ENCODE data around the gene COMMD4.
"Not testable (repeated sequence)": the region's sequence is repeated elsewhere in the genome, so short reads cannot be mapped to it uniquely, and the experiment has no call there.

DNA sequence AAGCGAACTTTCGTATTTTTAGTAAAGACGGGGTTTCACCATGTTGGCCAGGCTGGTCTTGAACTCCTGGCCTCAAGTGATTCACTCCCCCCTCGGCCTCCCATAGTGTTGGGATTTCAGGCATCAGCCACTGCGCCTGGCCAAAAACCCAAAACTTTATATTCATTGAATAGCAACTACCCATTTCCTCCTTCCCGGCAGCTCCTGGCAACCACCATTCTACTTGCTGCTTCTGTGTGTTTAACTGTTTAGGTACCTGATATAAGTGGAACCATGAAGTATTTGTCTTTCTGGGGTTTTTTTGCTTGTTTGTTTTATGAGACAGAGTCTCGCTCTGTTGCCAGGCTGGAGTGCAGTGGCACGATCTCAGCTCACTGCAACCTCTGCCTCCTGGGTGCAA lies 8.1 kb downstream of the COMMD4 start:
- TF ChIP-seq POLR2A (IDR thresholded peaks at IDR 0.05; ENCODE audit: low read depth, low read length); EZH2 (IDR thresholded peaks at IDR 0.05; ENCODE audit: borderline replicate concordance, low read depth, low read length, severe bottlenecking); POLR2AphosphoS5 (IDR thresholded peaks at IDR 0.05; ENCODE audit: insufficient read depth, low read depth, low read length): not testable (repeated sequence)
- TF ChIP-seq, protein P1, sequence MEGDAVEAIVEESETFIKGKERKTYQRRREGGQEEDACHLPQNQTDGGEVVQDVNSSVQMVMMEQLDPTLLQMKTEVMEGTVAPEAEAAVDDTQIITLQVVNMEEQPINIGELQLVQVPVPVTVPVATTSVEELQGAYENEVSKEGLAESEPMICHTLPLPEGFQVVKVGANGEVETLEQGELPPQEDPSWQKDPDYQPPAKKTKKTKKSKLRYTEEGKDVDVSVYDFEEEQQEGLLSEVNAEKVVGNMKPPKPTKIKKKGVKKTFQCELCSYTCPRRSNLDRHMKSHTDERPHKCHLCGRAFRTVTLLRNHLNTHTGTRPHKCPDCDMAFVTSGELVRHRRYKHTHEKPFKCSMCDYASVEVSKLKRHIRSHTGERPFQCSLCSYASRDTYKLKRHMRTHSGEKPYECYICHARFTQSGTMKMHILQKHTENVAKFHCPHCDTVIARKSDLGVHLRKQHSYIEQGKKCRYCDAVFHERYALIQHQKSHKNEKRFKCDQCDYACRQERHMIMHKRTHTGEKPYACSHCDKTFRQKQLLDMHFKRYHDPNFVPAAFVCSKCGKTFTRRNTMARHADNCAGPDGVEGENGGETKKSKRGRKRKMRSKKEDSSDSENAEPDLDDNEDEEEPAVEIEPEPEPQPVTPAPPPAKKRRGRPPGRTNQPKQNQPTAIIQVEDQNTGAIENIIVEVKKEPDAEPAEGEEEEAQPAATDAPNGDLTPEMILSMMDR (IDR thresholded peaks at IDR 0.05; ENCODE audit: extremely low read depth in 1 of 2, insufficient read depth in 1 of 2, low read depth in 1 of 2, low read length in 2 of 2): not testable (repeated sequence)

All from endothelial cell of umbilical vein (primary cell).